CD4-positive, alpha-beta T cell treated with Interleukin-10 for 1 hour (primary cell): ENCODE results near the gene PTBP1.

Source experiments
- DNase-seq: peaks from one replicate; pipeline ENCODE4 v3.0.0-alpha.2; 2020

PTBP1 gene

DNA sequence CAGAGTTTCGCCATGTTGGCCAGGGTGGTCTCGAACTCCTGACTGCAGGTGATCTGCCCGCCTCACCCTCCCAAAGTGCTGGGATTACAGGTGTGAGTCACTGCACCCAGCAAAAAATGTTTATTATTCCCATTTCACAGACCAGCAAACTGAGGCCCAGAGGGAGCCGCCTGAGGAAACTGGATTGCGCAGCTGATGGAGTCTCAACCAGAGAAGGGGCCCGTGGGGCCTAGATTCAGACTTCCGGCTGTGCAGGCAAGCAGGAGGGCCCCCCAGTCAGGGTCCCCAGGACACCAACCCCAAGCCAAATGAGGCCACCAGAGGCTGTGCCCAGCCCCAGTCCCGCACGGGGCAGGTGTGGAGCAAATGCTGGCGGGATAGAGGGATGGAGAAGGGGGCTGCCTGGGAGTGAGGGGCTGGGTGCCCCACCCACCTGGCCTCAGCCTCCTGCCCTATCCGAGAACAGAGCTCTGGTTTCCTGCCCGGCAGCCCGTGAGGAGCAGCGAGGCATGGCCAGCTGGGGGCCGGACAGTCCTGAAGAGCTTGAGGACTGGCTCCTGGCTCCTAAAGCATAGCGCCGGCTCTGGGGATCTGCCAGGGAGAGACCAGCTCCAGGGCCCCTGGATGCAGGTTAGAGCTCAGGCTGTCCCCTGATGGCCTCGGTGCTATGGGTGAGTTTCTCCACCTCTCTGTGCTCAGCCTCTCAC is 24.4 kb upstream of the PTBP1 start:
- DNase-seq, result no peak

DNA sequence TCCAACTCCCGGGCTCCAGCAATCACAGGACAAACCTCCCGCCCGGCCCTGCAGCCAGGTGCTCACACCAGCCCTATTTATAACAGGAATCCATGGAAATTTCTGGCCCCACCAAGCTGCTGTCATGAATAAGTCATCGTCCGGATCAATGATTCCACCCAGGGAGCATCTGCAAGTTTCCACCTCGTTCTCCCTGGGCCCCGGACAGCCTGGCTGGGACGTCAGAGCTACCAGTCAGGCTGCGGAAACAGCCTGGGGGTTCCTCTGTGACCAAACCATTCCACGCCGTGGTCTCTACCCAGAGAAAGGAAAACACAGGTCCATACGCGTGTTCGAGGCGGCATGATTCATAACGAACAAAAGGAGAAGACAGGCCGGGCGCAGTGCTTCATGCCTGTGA is 20.7 kb upstream of the PTBP1 start:
- DNase-seq, result no peak

DNA sequence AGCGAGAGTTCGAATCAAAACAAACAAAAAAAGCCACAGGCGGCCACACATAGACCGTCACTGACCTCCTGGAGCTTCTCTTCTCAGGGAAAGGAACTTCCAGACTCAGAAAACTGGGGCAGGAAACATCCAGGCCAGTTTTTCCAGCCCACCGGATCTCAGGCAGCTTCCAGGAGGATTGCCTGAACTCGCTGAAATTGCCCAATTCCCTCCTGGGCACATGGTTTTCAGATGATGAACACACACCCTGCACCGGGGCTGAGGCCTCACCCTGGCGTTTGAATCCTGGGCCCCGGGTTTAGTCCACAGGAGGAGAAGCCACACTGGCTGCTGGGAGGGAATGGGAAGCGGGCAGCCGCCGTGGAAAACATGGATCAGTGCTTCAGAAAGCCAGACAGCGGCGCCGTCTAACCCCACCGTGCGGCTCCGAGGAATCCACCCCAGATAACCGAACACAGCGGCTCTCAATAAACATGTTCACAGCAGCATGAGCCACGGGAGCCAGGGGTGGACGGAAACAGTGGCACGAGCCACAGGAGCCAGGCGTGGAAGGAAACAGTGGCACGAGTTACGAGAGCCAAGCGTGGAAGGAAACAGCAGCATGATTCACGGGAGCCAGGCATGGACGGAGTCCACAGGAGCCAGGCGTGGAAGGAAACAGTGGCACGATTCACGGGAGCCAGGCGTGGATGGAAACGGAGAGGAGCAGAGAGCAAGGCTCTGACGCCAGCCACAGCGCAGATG is 18.2 kb upstream of the PTBP1 start:
- DNase-seq, result no peak

DNA sequence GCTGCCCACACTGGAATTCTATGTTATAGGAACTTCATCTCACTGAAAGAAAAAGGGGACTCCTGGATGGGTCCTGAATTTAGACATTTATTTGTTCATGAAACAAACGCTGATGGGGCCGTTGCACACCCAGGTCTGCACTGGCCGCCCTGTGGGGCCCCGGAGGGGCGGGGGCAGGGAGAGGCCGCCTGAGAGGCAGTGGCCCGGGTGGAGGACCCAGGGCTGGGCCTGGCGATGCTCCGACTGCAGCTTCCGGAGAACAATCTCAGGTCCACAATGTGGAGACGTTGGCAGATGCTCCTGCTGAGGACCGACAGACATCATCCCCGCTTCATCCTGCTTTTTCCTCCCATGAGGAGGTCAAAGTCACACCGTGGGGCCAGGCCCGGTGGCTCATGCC is 16.3 kb upstream of the PTBP1 start:
- no peak for DNase-seq

DNA sequence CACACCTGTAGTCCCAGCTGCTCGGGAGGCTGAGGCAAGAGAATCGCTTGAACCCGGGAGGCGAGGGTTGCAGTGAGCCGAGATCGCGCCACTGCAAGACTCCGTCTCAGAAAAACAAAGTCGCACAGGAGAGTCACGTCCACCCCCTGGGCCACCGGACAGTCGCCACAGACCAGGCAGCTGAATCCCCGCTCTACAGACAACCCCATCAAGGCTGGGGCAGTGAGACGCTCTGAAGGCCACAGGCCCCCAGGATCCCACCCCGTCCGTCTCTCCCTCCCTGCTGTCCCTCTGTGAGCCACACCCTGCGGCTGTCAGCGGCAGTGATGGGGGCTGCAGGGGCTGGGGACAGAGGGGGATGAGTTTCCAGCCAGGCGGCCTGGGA is 15.5 kb upstream of the PTBP1 start:
- DNase-seq, result no peak

DNA sequence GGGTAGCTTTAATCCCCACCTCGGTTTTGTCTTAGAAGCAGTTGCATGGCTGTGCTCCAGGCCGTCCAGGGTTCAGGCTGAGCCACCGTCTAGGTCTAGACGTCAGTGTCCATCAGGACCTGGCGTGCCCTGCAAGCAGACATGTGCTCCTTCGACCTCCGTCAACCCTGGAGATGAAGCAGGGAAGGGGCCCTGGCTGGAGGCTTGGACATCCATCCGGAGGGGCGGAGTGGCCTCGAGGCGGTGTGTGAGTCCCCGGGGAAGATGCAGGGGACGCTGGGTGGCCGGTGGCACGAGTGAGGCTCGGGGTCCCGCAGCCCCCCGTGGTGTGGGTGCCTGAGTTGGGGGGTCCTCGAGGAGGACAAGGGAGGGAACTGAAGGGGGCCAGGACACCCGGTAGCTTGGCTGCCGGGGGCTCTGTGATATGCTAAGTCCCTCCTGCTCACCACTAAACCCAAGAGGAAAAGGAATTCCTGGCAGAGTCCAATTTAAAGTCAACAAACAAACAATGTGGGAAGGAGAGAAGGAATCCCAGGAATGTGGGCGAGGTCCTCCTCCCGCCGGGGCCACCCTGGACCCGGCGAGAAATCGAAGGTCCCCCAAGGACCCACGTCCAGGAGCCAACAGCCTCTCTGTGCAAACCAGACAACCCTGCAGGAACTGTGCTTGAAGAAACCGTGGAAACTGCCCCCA is 14.9 kb upstream of the PTBP1 start:
- no peak for DNase-seq

DNA sequence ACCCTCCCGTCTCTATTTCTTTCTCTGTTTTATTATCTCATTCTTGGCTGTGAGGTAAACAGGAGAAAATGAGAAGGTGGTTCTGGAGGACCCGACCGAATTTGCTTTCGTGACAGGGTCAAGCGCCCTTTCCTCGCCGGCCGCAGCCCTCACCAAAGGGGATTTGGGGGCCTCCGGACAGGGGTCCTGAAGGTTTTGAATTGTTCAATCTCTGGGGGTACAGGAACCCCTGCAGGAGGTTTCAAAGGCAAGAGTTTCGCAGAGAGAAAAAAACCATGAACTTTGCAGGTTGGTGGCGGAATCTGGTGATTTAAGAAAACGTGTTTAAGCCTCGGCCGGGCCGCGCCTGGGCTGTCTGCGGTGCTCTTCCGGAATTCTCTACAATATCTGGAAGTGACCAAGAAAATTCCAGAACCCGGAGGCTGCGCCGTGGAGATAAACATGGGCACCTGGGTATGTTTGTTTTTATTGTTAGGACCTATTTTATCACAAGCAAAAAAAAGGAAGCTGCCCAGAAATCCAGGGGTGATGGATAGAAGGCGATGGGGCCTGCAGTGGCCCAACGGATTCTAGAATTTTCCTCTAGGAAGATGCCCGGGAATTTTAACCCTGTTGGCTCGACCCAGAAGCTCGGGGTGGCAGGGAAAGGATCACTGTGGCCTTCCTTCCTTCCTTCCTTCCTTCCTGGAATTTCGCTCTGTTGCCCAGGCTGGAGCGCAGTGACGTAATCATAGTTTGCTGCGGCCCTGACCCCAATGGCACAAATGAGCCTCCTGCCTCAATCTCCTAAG is 14.2 kb upstream of the PTBP1 start:
- DNase-seq, result no peak

DNA sequence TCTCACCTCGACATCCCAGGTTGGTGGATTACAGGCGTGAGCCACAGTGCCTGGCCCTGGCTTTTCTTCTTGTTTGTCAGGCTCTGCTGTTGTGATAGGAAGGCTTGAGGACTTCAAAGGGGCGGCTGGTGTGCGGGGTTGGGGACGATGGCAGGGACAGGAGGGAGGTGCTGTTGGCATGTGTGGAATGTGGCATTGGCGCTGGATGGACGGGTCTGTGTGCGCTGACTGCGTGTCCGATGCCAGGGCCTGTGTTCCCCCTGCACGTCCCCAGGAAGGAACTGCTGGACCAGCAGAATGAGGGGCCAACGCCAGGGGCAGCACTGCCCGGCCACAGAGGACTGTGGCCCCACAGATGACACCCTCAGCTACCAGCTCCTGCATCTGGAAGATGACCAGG is 12.7 kb upstream of the PTBP1 start:
- no peak for DNase-seq

DNA sequence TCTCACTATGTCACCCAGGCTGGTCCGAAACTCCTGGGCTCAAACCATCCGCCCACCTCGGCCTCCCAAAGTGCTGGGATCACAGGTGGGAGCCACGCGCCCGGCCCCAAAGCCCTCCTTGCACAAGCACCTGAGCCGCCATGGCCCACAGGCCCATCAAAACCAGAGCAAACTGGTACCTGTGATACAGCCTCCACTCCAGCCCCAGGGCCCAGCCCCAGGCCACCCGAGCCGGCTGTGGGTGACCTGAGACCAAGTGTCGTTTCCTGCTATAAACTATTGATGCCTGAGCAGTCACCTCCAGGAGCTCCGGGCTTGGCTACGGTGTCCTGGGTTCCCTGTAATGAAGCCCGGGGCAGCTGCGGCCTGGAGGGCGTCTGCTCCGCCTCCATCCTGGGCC is 9.7 kb upstream of the PTBP1 start:
- DNase-seq, result no peak

DNA sequence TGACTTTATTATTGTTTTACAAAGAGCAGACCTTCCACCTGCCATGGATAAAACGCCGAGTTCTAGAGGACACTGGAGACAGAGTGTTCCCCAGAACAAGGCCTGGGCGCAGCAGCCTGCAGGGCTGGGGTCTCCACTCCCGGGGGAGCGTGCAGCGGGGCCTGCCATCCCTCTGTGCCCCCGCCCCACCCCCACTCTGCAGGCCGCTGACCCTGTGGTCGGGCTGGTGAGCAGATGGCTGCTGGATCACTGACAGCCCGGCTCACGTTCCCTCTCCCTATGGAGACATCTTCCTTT is 8.6 kb upstream of the PTBP1 start:
- no peak for DNase-seq

DNA sequence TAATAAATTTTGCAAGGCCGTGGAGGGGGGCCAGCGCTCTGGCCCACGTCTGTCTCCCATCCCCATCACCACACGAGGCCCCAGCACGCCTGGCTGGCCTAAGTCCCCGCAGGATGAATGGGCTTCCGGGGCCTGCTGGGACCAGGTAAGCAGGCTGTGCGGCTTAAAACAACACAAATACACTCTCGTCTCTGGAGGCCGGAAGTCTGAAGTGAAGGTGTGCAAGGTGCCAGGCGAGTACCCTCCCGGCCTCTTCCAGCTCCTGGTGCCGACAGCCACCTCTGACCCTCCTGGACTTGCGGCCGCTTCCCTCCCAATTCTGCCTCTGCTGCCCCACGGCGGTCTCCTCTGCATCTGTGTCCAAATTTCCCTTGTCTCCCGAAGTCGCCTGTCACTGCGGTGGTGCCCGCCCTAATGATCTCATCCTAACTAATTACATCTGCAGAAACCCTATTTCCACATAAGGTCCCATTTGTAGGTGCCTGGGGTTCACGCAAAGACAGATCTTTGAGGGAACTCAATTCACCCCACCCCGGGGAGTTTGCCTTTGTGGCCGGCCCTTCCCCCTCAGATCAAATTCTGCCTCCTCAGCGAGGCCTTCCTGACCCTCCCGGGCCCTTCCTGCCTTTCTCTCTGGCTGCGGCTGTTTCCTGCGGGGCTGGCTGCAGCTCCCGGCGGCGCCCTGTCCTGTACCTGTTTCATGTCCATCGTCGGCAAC is 8.1 kb upstream of the PTBP1 start:
- no peak for DNase-seq

DNA sequence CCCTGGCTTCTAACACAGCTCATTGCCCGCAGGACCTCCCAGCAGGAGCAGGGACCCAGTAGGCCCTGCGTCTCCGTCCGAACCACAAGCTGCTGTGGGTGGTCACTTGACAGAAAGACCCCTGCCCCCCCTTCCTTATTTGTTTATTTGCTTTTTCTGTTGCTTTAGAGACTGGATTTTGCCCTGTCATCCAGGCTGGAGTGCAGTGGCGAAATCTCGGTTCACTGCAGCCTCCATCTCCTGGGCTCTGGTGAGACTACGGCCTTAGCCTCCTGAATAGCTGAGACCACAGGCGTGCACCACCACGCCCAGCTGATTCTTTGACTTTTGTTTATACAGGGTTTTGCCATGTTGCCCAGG is 7.6 kb upstream of the PTBP1 start:
- DNase-seq, result no peak

DNA sequence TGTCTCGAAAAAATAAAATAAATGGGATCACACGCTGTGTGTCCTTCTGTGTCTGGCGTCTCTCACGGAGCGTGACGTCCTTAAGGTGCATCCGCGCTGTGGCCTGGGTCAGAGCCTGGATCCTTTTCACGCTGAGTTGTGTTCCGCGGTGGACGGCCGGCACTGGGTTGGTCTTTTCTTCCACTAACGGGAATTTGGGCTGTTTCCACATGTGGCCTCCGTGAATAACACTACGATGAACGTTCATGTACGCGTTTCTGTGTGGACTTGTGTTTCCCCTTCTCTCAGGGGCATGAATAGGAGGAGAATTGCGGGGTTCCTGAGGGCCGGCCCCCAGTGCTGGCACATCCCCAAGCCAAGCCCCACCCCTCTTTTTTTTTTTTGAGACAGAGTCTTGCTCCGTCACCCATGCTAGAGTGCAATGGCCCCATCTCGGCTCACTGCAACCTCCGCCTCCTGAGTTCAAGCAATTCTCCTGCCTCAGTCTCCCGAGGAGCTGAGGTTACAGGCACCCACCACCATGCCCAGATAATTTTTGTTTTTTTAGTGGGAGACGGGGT is 6.2 kb upstream of the PTBP1 start:
- DNase-seq, result no peak

DNA sequence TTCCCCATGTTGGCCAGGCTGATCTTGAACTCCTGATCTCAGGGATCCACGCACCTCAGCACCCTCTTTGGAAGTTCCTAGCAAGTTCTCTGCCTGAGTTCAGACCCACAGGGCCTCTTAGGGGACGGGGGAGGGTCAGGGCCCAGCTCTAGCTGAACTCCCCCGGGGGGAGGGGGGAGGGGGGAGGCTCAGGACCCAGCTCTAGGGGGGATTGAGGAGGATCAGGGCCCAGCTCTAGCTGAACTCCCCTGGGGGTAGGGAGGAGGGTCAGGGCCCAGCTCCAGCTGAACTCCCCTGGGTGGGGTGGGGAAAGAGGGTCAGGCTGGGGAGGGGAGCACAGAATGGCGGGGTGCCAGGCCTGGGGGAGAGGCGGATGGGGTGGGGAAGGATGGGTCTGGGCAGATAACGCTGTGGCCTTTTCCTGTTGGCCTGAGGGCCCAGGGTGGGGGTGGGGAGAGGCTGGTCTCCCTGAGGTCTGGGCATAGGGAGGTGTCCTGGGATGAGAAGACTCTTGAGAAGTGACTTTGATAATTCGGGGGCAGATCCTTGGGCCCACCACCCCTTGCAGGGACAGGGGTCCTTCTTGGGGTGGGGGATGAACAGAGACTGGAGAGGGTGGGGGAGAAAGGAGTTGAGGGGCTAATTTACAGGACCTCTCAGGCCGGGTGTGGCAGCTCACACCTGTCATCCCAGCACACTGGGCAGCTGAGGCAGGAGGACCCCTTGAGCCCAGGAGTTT is 5.5 kb upstream of the PTBP1 start:
- DNase-seq, result no peak

DNA sequence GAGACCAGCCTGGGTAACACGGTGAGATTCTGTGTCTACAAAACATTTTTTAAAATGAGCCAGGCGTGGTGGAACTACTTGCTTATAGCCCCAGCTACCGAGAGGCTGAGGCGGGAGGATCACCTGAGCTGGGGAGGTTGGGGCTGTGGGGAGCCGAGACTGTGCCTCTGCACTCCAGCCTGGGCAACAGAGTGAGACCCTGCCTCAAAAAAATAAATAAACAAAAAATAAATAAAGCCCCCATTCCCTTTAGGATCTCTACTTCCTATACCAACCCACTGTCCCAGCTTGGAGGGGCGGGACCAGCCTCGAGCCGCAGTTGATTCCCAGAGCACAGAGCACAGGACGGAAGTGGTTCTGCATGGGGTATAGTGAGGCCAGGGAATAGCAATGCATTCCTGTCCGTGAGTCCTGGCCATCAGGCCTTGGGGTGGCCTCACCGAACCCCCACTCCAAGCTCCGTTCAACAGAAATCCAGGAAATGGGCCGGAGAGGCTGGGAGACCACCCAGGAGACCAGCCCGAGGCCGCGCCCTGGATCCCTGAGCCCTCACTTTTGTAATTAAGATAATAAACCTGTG is 4.9 kb upstream of the PTBP1 start:
- DNase-seq, result no peak

DNA sequence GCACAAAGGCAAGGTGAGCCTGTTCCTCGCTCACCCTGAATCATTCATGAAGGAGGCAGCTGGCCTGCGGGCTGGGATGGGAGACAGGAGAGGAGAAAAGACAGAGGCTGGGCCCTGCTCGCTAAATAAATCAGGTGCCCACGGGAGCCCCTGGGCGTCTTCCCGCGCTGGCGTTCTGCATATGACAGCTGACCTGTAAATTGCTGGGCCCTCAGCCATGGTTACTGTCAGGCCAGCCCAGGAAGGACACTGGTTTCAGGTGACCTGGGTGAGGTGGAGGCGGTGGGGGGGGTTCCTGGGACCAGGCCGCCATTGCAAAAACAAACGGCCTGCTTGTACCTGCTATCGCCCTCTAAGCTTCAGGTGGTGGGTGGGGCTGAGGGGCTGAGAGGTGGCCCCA is 3.4 kb upstream of the PTBP1 start:
- no peak for DNase-seq

DNA sequence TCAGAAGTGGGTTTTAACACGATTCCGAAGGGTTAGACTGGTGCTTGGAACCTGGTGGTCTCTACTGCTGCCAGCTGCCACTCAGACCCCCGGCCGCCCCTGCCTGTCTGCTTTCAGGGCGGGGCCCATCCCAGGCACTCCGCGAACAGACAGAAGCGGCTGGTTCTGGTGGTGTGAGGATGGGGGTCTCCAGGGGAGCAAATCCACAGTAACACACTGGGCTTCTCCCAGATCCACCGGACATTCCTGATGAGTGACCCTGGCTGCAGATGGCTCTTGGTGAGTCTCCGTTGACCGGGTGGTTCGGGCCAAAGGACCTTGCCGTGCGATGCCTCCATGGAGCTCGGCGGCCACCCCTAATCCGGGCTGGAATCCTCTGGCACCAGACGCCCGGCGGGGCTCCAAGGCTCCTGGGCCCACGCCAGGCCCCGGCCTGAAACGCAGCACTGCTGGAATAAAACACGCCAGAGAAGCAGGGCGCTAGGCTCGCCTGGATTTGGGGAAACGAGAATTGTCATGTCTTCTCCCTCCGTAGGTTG is 2.1 kb upstream of the PTBP1 start:
- no peak for DNase-seq

DNA sequence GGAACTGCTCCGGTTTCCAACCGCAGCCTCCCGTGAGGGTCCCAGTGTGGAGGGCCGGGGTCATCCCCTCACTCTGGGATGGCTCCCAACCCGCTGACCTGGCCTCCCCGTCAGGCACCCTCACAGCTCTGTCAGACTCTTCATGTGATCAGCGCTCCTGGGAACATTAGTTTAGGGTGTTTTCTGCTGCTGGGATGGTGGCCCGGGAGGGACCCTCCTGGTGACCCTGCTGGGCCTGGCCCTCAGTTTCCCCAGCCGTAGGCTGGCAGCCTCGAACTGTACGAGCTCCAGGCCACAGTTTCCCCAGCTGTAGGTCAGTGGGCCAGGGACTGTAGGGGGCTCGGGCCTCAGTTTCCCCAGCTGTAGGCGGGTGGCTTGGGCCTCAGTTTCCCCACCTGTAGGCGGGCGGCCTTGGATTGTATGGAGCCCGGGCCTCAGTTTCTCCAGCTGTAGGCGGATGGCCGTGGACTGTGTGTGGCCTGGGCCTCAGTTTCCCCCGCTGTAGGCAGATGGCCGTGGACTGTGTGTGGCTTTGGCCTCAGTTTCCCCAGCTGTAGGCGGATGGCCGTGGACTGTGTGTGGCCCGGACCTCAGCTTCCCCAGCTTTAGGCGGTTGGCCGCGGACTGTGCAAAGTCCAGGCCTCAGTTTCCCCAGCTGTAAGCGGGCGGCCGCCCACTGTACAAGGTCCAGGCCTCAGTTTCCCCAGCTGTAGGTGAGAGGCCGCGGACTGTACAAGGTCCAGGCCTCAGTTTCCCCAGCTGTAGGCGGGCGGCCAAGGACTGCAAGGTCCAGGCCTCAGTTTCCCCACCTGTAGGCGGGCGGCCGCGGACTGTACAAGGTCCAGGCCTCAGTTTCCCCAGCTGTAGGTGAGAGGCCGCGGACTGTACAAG is 1.3 kb upstream of the PTBP1 start:
- DNase-seq, result no peak

DNA sequence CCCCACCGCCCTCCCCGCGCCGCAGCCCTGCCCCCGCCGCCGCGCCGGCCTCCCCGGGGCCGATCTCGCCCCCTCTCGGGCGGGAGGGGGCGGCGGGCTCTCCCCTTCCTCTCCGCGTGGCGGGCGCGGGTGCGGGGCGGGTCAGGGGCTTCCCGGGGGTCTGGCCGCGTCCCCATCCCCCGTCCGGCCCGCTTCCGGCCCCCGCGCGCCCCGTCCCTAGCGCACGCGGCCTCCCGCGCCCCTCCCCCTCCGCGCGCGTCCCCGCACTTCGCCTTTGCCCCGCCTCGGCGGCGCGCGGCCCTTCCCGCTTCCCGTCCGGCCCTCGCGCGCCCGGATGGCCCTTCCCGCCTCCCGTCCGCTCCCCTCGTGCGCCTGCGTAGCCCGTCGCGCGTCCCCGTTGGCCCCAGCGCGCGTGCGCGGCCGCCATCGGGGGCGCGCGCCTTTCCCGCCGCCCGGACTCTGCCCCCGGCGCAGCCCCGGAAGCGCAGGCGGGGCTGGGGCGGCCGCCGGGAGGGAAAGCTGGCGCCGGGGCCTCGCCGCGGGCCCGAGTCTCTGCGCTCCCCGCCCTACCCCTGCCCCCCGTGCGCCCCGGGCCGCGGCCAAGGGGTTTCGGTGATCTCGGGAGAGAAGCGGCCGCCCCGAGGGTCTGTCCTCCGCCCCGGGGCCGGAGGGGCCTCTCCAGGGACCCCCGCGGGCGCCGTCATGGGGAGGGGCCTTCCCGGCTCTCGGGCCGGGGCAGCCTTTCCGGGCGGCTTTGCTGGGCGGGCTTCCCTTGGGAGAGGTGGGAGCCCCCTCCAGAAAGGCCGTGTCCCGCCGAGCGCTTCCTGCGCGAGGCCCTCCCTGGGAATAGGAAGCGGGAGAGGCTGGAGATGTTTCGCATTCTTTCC is 519 bp downstream of the PTBP1 start:
- DNase-seq, result peak; percentile 90
